H1 (cell line): ENCODE measurements around the gene DSE. TPM values are rescaled to one million over a fixed set of nuclear protein-coding genes. Genes with fewer than 3 reads are reported as not detected.

Source experiments
- CTCF ChIA-PET: fragments of 300-600 bp; sonication (Branson Sonifier 250); formaldehyde crosslinking; loops from one replicate; lab custom pipeline; 2021; ENCODE audit not compliant: partially characterized antibody; lab: Charles Lee
- POLR2A ChIA-PET: fragments of 300-600 bp; sonication (Branson Sonifier 250); formaldehyde crosslinking; loops from one replicate; lab custom pipeline; 2021; ENCODE audit warnings: inconsistent platforms; ENCODE audit not compliant: partially characterized antibody; lab: Charles Lee
- DNase-seq, 2 experiments: peaks; one replicate each; pipeline versions ENCODE4 v3.0.0 to v3.0.0-alpha.2; 2010 to 2022; ENCODE audit warnings: low spot score in 2 of 2, low read depth in 1 of 2, mixed read lengths in 1 of 2
- FAIRE-seq: peaks from 2 replicates; lab custom pipeline; 2011; peaks lifted over from hg19 to GRCh38; lab: Jason Lieb, UNC
- H2AFZ ChIP-seq: 2 replicates; pipeline ENCODE4 v1.8.1; 2012; ENCODE audit warnings: low read length, inconsistent platforms
- H2AK5ac ChIP-seq: 2 replicates; pipeline ENCODE4 v1.6.1; 2013; ENCODE audit warnings: low read depth, low read length
- H2BK120ac ChIP-seq: replicated peaks from 2 replicates; pipeline ENCODE3; 2013; ENCODE audit warnings: low read depth, low read length, inconsistent platforms
- H2BK12ac ChIP-seq: 2 replicates; pipeline ENCODE4 v1.6.1; 2013; ENCODE audit warnings: low read depth, low read length
- H2BK15ac ChIP-seq: 2 replicates; pipeline ENCODE4 v1.6.1; 2013; ENCODE audit warnings: low read length
- H2BK20ac ChIP-seq: 2 replicates; pipeline ENCODE4 v1.6.1; 2013; ENCODE audit warnings: low read length
- H2BK5ac ChIP-seq: 2 replicates; pipeline ENCODE4 v1.6.1; 2013; ENCODE audit warnings: low read depth, low read length
- H3K14ac ChIP-seq: 2 replicates; pipeline ENCODE4 v1.6.1; 2013; ENCODE audit warnings: inconsistent platforms; ENCODE audit not compliant: insufficient read length
- H3K18ac ChIP-seq: 2 replicates; pipeline ENCODE4 v1.6.1; 2013; ENCODE audit warnings: low read length; ENCODE audit errors: extremely low read depth
- H3K23ac ChIP-seq: 2 replicates; pipeline ENCODE4 v1.6.1; 2013; ENCODE audit warnings: inconsistent platforms; ENCODE audit not compliant: insufficient read length
- H3K23me2 ChIP-seq: 2 replicates; pipeline ENCODE4 v1.6.1; 2013; ENCODE audit warnings: low read depth, low read length
- H3K27ac ChIP-seq: 2 replicates; pipeline ENCODE4 v1.6.1; 2011; ENCODE audit warnings: low read depth, low read length, inconsistent platforms
- H3K27me3 ChIP-seq, 4 experiments: replicated peaks in 1 of 4; 1 replicate in 1 of 4; 2 replicates in 3 of 4; pipeline versions ENCODE4 v1.6.1 to v1.8.1; 2011 to 2013; ENCODE audit warnings: low read length in 3 of 4, mild to moderate bottlenecking in 3 of 4, inconsistent platforms in 2 of 4, mixed read lengths in 2 of 4, moderate library complexity in 1 of 4; ENCODE audit not compliant: control insufficient read depth in 3 of 4, insufficient read depth in 3 of 4; ENCODE audit errors: extremely low read depth in 1 of 4
- H3K36me3 ChIP-seq, 4 experiments: 2 replicates each; pipeline versions ENCODE4 v1.6.1 to v1.8.1; 2011 to 2013; ENCODE audit warnings: mild to moderate bottlenecking in 4 of 4, low read length in 3 of 4, moderate library complexity in 2 of 4, control low read depth in 1 of 4, inconsistent platforms in 1 of 4; ENCODE audit not compliant: insufficient read depth in 4 of 4, control insufficient read depth in 2 of 4
- H3K4ac ChIP-seq: replicated peaks from 2 replicates; pipeline ENCODE3; 2013; ENCODE audit warnings: low read length, low read depth, mixed read lengths, inconsistent platforms; ENCODE audit not compliant: insufficient read length
- H3K4me1 ChIP-seq, 4 experiments: replicated peaks in 1 of 4; 1 replicate in 1 of 4; 2 replicates in 3 of 4; pipeline versions ENCODE4 v1.6.1 to v1.8.1; 2011 to 2013; ENCODE audit warnings: low read length in 3 of 4, inconsistent platforms in 2 of 4, mixed read lengths in 1 of 4; ENCODE audit not compliant: insufficient read depth in 4 of 4, control insufficient read depth in 3 of 4
- H3K4me2 ChIP-seq, 2 experiments: 2 replicates each; pipeline versions ENCODE4 v1.6.1 to v1.8.1; 2011 to 2013; ENCODE audit warnings: low read depth in 2 of 2, low read length in 2 of 2, control low read depth in 1 of 2, inconsistent platforms in 1 of 2, mild to moderate bottlenecking in 1 of 2; ENCODE audit not compliant: insufficient read depth in 1 of 2
- H3K4me3 ChIP-seq, 4 experiments: fragments of 200-600, 300-600 bp in 1 of 4; sonication (generic), shearing (Covaris generic), sonication (Bioruptor Twin) in 1 of 4; 2 replicates each; pipeline versions ENCODE4 v1.5.1 to v1.8.1; 2011 to 2016; ENCODE audit warnings: low read length in 4 of 4, low read depth in 3 of 4, control low read depth in 2 of 4, inconsistent platforms in 2 of 4, mild to moderate bottlenecking in 2 of 4, mixed read lengths in 1 of 4, moderate library complexity in 1 of 4; ENCODE audit not compliant: insufficient read depth in 2 of 4; ENCODE audit errors: extremely low read depth in 1 of 4
- H3K56ac ChIP-seq: replicated peaks from 2 replicates; pipeline ENCODE3; 2013; ENCODE audit warnings: low read depth, mild to moderate bottlenecking, mixed read lengths, low read length, inconsistent platforms; ENCODE audit not compliant: insufficient read length
- H3K79me1 ChIP-seq: 2 replicates; pipeline ENCODE4 v1.6.1; 2013; ENCODE audit warnings: low read depth, low read length, control low read depth
- H3K79me2 ChIP-seq, 2 experiments: 2 replicates each; pipeline versions ENCODE4 v1.6.1 to v1.8.1; 2012 to 2013; ENCODE audit warnings: low read length in 2 of 2, mild to moderate bottlenecking in 2 of 2, inconsistent platforms in 1 of 2; ENCODE audit not compliant: insufficient read depth in 2 of 2, control insufficient read depth in 1 of 2
- H3K9ac ChIP-seq, 4 experiments: replicated peaks in 1 of 4; 1 replicate in 1 of 4; 2 replicates in 3 of 4; pipeline versions ENCODE4 v1.6.1 to v1.8.1; 2011 to 2013; ENCODE audit warnings: low read depth in 3 of 4, low read length in 3 of 4, control low read depth in 2 of 4, mild to moderate bottlenecking in 2 of 4, moderate library complexity in 2 of 4, inconsistent platforms in 1 of 4; ENCODE audit errors: extremely low read depth in 1 of 4
- H3K9me3 ChIP-seq, 2 experiments: 2 replicates each; pipeline versions ENCODE4 v1.6.1 to v1.8.1; 2012 to 2013; ENCODE audit warnings: mild to moderate bottlenecking in 2 of 2, moderate library complexity in 2 of 2, control low read depth in 1 of 2, inconsistent platforms in 1 of 2, low read depth in 1 of 2, low read length in 1 of 2, mixed read lengths in 1 of 2; ENCODE audit not compliant: insufficient read depth in 2 of 2
- H4K20me1 ChIP-seq, 2 experiments: replicated peaks in 1 of 2; 2 replicates each; pipeline versions ENCODE3 to v1.8.1; 2011 to 2013; ENCODE audit warnings: inconsistent platforms in 2 of 2, low read length in 2 of 2, mild to moderate bottlenecking in 1 of 2; ENCODE audit not compliant: insufficient read depth in 2 of 2, control insufficient read depth in 1 of 2
- H4K5ac ChIP-seq: 2 replicates; pipeline ENCODE4 v1.6.1; 2013; ENCODE audit warnings: low read length, low read depth, mixed read lengths, inconsistent platforms; ENCODE audit not compliant: insufficient read length
- H4K8ac ChIP-seq: 2 replicates; pipeline ENCODE4 v1.8.0; 2013; ENCODE audit warnings: mild to moderate bottlenecking, moderate library complexity, low read length, inconsistent platforms; ENCODE audit not compliant: insufficient read depth; ENCODE audit errors: extremely low read depth
- H4K91ac ChIP-seq: replicated peaks from 2 replicates; pipeline ENCODE3; 2013; ENCODE audit warnings: low read length, mixed read lengths, inconsistent platforms; ENCODE audit not compliant: insufficient read length
- BCL11A ChIP-seq, 2 experiments: IDR thresholded peaks; one replicate each; pipeline ENCODE4 v1.6.1; 2011; ENCODE audit warnings: low read depth in 2 of 2, low read length in 2 of 2, mild to moderate bottlenecking in 2 of 2
- WGBS, 2 experiments: shearing (Covaris generic) in 1 of 2; methylation state at CpG; one replicate each; pipeline versions ENCODE4 v1.1.6 to v1.1.7; 2013 to 2015; ENCODE audit warnings: low lambda C conversion rate in 2 of 2, mixed read lengths in 2 of 2, inconsistent platforms in 1 of 2, low coverage in 1 of 2, missing lambda C conversion rate in 1 of 2; ENCODE audit not compliant: insufficient replicate concordance in 2 of 2, insufficient coverage in 1 of 2, insufficient read length in 1 of 2; ENCODE audit errors: extremely low coverage in 1 of 2, missing lambda C conversion rate in 1 of 2; 5-methylcytosine and 5-hydroxymethylcytosine counted together
- polyA plus RNA-seq, 7 experiments: library from polyadenylated mRNA; depleted of rRNA in 3 of 7; stranded (reverse) in 5 of 7; unstranded in 2 of 7; fragments of >200 nt in 5 of 7; fragments of 200-250 nt in 2 of 7; gene quantifications; 1 replicate in 5 of 7; 2 replicates in 1 of 7; 4 replicates in 1 of 7; pipeline versions ENCODE4 v1.2.1 to v1.2.3, GENCODE V29; 2011 to 2013; ENCODE audit warnings: missing spikeins in 2 of 7, mixed read lengths in 2 of 7
- total RNA-seq: library from RNA; stranded (reverse); fragmentation: NEBNext Ultra II Directional; extraction: Animal tissue kit (Norgen Biotek cat#: 25700); gene quantifications from 2 replicates; pipeline ENCODE4 v1.2.1, GENCODE V29; 2021

DSE gene
- total and polyA plus RNA-seq, 2 of the 8 experiments (the other 6 are each of a cell fraction or from before 2014, with no cell fraction given): 32.5 to 94.4 TPM

- DNase-seq (no peak), FAIRE-seq (no peak)
- POLR2A ChIA-PET: no interaction called here
- Histone ChIP-seq H4K8ac (no peak overlapping the region), H2BK20ac (no peak overlapping the region), H2BK15ac (no peak overlapping the region), H4K5ac (no peak overlapping the region), H3K14ac (no peak overlapping the region), H4K20me1 (no peaks in the 10 kb centered on the region), H3K18ac (no peak overlapping the region), H3K4me3 (no peak overlapping the region), H3K23me2 (no peaks in the 10 kb centered on the region), H3K36me3 (no peaks in the 10 kb centered on the region), H3K27ac (no peak overlapping the region), H3K4me1 (no peaks in the 10 kb centered on the region), H3K9me3 (no peaks in the 10 kb centered on the region), H2BK12ac (no peak overlapping the region), H3K4me2 (no peak overlapping the region), H3K9ac (no peak overlapping the region), H3K79me2 (no peaks in the 10 kb centered on the region), H3K56ac (no peak overlapping the region), H2BK120ac (no peak overlapping the region), H2AK5ac (no peak overlapping the region), H3K4ac (no peak overlapping the region), H3K27me3 (no peaks in the 10 kb centered on the region), H4K91ac (no peak overlapping the region), H2BK5ac (no peak overlapping the region), H2AFZ (peak overlapping the region; percentile 49; the same call in 1 of the 2 replicates), H3K79me1 (no peaks in the 10 kb centered on the region), H3K23ac (no peak overlapping the region)
- TF ChIP-seq BCL11A (IDR thresholded peaks at IDR 0.05; ENCODE audit: low read depth in 2 of 2, low read length in 2 of 2): no peak
- CTCF ChIA-PET: interaction anchor here (1.1 to 1.6 kb wide), 2 partner anchors 9 to 184 kb away, joined by 4 read pairs; no protein-coding TSS in a partner anchor
- WGBS, 2 experiments: 100% methylated on average over 1 of the region's 1 CpG; no CpG with 5 or more reads in 1 of the 2 experiments
These were observed 100.8 kb downstream of the DSE start for GRCh38 chr6:116471531-116471930.
